NOMO-1 treated with dmso at 0.1 percent for 144 hours (cell line): ENCODE measurements around the gene PKDREJ.

Source experiments
- DNase-seq: peaks from one replicate; lab custom pipeline; 2025; ENCODE audit not compliant: unreplicated experiment; lab: John Stamatoyannopoulos, UW

PKDREJ gene

GRCh38 chr22:46239261-46240048 is 23.7 kb downstream of the PKDREJ start:
- no peak for DNase-seq

GRCh38 chr22:46238541-46238940 is 24.6 kb downstream of the PKDREJ start:
- no peak for DNase-seq

GRCh38 chr22:46237453-46238124 is 25.6 kb downstream of the PKDREJ start:
- no peak for DNase-seq

- DNase-seq: no peak
Observed at GRCh38 chr22:46234969-46235368, 28.2 kb downstream of the PKDREJ start.

- DNase-seq: no peak
Observed at GRCh38 chr22:46233231-46233630, 29.9 kb downstream of the PKDREJ start.

- no peak for DNase-seq
Observed at GRCh38 chr22:46230262-46230901, 32.8 kb downstream of the PKDREJ start.

- no peak for DNase-seq
Observed at GRCh38 chr22:46229701-46230100, 33.4 kb downstream of the PKDREJ start.

GRCh38 chr22:46226577-46226976 is 36.6 kb downstream of the PKDREJ start:
- DNase-seq: no peak

GRCh38 chr22:46225631-46226030 is 37.5 kb downstream of the PKDREJ start:
- DNase-seq: no peak

- DNase-seq: no peak
Observed at GRCh38 chr22:46224898-46225290, 38.2 kb downstream of the PKDREJ start.

- DNase-seq: no peak
Observed at GRCh38 chr22:46224044-46224897, 38.9 kb downstream of the PKDREJ start.

GRCh38 chr22:46220921-46221320 is 42.2 kb downstream of the PKDREJ start:
- DNase-seq: no peak

GRCh38 chr22:46219636-46220035 is 43.5 kb downstream of the PKDREJ start:
- DNase-seq: no peak

GRCh38 chr22:46214616-46215015 is 48.5 kb downstream of the PKDREJ start:
- DNase-seq: no peak

GRCh38 chr22:46214149-46214548 is 49.0 kb downstream of the PKDREJ start:
- no peak for DNase-seq

GRCh38 chr22:46213052-46213451 is 50.1 kb downstream of the PKDREJ start:
- DNase-seq: no peak

- no peak for DNase-seq
Observed at GRCh38 chr22:46212195-46212594, 50.9 kb downstream of the PKDREJ start.

GRCh38 chr22:46209262-46209661 is 53.9 kb downstream of the PKDREJ start:
- no peak for DNase-seq
